Measurements from ENCODE around the gene NUDC.
"Not testable (repeated sequence)": the region's sequence is repeated elsewhere in the genome, so short reads cannot be mapped to it uniquely, and the experiment has no call there.

NUDC gene

GRCh38 chr1:26911399-26912146 lies 10.0 kb upstream of the NUDC start:
- no peak for DNase-seq

- DNase-seq: no peak
Measured at GRCh38 chr1:26912147-26912490, 9.4 kb upstream of the NUDC start.

- DNase-seq: no peak
Measured at GRCh38 chr1:26913389-26913753, 8.2 kb upstream of the NUDC start.

DNA sequence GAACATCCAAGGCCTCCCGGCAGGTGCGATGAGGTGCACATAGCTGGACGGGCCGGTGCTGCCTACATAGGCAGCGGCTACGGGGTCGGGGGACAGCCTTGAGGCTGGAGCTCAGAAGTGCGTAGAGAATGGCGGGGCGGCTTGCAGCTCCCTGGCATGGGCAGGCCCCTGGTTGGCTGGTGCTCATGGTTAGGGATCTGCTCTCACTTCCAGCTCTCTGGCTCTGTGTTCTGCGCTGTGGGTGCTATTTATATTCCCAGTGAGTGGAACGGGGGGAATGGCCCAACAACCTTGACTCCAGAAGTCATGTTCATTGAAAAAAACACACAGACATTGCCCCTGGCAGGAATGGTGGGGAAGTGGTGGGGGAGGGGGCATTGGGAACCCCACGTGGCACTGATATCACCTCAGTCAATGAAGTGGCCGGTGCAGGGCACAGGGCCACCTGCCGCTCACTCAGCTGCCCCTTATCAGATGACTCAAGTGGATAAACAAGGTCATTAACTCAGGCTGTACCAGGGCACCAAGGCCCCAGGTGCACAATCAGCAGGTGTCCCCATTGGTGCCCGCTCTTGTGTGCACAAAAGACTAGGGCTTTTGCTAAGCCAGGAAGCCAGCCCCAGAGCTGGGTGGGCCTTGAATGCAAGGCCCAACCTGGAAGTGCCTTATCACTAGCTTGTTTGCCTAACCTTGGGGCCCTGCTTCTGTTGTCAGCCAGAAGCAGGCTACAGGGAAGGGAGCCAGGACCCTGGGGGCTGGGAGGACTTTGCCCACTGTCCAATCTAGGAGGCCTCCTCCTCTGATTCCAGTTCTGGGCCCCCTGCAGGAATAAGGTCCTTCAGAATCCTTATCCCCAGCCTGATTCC lies 7.6 kb upstream of the NUDC start, which contains the start of gene NR0B2:
TSS of gene NR0B2 (minus strand) at position 222 of the 866 bp plus-strand sequence. CDS start at position 187, 35 bp downstream.
- DNase-seq: no peak

DNA sequence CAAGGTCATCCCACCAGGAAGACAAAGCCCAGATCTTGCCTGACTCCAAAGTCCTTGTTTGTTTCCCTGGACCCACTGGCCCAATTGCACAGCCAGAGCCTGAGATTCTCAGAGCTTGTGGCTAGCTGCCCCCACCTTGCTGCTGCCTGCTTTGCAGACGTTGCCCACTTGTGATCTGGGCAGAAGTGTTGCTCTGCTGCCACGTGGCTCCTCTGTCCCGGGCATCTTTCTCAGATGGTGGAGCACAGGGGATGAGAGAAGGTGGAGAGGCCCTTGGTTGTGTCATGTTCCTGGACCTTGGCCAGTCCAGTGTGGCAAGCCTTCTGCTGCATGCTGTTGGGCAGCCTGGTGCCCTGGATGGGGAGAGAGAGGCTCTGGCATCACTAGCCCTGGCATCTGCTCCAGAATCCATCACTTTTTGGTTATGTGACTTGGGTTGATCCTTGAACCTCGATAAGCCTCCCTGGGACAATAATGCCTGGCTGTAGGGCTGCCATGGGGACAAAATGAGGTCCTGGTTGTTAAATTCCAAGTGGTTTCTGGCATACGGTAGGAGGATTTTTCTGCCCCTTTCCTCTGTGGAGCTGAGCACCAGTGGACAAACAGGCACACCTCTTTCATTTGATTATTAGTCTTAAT lies 6.2 kb upstream of the NUDC start:
- DNase-seq: no peak

- no peak for DNase-seq
Measured at GRCh38 chr1:26921126-26921539, 410 bp upstream of the NUDC start.

- DNase-seq: no peak
Measured at GRCh38 chr1:26922431-26922729, 837 bp downstream of the NUDC start.

DNA sequence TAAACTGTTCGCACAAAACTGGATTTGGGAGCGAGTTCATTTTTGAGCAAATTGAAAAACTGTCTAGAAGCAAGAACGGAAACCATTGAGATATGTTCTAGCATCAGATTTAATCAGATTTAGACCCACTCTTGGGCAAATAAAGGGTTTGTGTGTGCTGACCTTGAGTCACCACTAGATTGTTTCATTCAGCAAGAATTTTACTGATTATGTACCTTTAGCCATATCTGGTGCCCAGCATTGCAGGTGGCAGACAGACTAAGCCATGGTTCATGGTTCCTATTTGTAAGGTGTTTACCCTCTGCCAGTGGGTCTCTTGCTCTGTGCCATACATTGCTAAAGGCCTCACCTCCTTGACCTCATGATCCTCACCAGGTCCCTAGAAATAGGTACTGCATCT lies 1.4 kb downstream of the NUDC start:
- DNase-seq: no peak

DNA sequence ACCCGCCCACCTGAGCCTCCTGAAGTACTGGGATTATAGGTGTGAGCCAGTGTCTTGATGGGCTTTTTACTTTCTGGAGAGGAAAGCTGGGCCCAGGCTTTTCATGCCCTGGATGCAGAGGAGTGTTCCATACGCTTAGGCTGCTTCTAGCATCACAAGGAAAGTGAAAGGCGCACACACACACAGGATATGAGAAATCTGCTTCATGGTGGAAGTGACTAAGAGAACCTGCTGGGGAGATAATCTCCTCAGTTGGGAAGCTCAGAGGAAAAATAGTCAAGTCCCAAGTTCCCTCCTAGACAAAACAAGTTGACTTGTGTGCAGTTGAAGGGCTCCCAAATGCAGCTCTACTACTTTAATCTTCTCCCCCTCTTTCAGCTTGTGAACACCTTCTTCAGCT lies 2.2 kb downstream of the NUDC start:
- DNase-seq: no peak

DNA sequence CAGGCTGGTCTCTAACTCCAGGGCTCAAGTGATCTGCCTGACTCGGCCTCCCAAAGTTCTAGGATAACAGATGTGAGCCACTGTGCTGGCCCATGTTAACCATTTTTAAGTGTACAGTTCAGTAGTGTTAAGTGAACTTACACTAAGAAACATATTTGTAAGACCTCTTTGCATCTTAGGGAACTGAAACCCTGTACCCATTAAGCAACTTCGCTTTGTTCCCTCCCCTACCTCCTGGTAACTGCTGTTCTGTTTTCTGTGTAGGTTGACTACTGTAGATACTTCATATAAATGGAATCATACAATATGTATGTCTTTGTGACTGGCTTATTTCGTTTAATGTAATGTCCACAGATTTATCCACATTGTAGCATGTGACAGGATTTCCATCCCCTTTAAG lies 11.0 kb downstream of the NUDC start:
- peak; percentile 95 for DNase-seq

DNA sequence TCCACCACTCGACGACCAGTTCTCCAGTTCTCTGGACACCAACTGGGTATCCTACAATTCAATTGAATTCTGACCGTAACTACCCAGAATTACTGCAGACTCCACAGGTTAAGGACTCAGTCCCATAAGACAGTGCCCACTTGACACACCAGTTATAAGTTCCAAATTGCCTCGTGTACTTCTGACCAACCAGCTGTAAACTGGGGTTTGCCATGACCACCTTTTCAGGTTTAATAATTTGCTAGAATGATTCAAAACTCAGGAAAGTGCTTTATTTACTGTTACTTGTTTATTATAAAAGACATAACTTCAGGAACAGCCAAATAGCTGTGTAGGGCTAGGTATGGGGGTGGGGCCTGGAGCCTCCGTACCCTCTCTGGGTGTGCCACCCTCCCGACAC lies 15.3 kb downstream of the NUDC start:
- no peak for DNase-seq

DNA sequence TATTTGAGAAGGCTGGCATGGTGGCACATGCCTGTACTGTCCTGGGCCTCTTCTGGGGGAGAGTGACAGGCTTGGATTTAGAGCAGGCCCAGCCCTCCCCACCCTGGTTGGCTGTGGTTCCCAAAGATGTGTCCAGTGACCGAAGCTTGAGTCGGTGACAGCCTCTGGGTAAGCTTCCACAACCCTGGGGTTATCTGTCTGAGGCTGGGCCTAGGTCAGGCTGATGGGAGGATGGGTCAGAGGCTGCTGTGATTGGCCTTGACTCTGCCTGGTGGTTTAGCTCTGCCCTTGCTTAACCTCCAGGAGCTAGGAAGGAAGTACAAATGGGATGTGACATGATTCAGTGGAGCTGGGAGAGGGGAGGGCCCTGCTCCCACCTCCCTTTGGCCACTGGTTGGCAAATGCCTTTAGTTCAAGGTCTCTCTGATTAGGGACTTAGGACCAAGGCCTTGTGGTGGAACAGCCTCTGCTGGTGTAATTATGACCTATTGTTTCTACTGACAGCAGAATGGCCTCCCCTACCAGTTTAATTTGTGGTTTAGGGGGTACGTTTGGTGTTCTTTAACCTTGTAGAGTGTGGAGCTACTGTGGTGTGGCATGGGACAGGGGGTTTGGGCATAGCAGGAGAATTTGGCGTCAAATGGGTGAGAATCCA lies 16.6 kb downstream of the NUDC start:
- peak; percentile 55 for DNase-seq

DNA sequence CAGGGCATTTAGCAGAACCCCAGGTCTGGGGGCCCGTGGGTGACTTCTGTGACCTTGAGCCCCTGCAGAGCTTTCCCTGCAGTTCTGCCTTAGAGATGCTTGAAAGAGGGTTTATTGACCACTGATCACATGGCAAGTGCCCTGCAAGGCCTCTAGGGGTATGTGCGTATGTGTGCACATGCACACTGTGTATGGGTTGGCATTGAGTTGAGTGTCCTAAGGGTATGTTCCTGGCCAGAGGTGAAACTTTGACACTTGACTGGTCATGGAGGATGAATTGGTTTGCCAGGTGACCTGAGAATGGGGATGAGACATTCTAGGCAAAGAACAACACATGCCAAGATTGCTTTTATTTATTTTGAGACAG lies 17.1 kb downstream of the NUDC start:
- no peak for DNase-seq

DNA sequence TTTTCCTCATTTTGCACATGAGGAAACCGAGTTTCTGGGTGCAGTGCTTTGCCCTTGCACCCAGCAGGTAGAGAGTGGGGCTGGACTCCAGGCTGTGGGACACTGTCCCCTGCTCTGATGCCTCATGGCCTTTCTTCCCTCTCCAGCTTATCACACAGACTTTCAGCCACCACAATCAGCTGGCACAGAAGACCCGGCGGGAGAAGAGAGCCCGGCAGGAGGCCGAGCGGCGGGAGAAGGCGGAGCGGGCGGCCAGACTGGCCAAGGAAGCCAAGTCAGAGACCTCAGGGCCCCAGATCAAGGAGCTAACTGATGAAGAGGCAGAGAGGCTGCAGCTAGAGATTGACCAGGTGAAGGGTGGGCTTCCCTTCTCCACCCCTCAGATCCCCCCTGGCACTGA lies 19.8 kb downstream of the NUDC start:
- no peak for DNase-seq

- DNase-seq: no peak
Measured at GRCh38 chr1:26942656-26943055, 21.1 kb downstream of the NUDC start.

GRCh38 chr1:26945138-26945537 lies 23.6 kb downstream of the NUDC start:
- no peak for DNase-seq

DNA sequence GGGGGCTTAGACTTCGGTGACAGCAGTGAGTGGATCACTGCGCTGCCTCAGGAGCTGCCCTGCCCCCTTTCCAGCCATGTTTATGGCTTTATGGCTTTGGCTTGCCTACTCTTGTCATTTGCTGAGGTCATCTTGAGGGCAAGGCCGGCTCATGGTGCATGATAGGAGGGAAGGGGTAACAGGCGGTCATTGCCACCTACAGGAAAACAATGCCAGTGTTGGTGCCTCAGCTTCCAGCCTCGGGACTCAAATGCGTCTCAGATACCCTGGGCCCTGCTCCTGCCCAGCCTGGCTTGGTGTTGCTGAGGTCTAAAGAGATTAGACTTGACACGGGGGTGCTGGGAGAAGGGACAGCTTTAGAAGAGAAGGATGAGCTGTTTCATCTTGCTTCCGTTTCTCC lies 24.2 kb downstream of the NUDC start:
- DNase-seq: no peak

- no peak for DNase-seq
Measured at GRCh38 chr1:26946270-26946669, 24.7 kb downstream of the NUDC start.

- DNase-seq: not testable (repeated sequence)
Measured at GRCh38 chr1:26948725-26949057, 27.1 kb downstream of the NUDC start.

DNA sequence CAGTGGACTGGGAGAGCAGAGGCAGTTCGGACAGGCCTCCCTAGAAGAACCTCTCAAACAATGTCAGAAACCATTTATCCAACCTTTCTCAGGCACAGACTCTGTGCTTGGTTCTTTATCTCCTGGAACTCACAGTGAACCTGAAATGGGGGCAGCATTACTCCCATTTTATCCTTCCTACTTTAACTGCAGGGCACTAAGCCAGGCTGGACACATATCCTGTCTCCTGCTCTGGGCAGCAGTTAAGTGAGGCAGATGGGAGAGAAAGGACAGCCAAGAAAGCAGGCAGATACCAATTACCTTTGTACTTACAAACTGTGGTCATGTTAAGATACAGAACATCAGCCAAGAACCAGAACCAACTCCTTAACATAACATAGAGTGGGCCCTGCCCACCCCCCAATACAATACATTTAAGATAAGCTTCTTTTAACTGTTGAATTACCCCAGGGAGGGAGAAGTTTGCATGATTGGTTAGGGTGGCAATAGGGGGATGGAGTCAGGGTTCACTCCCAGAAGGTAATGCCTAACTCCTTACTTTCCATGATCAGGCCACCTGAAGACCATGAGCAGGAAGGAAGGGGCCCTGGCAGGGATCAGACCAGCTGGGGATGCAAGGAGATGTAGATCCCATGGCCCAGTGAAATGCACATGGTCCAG lies 27.9 kb downstream of the NUDC start:
- DNase-seq: no peak

DNA sequence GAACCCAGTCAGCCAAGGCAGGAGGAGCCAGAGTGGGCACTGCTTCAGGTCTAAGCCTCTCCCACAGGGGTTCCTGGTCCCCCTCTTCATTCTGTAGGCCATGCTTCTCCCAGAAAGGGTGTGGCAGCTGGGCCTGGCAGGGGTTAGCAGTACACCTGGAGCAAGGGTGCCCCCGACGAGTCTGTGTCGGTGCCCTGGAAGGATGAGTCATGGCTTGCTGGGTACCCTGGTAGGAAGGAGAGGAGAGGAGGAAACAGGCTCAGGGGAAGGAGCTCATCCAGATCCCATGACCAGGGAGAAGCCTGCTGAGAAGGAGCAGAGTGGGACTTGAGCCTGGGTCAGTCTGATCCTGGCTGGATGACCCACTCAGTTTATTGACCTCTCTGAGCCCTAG lies 28.4 kb downstream of the NUDC start:
- DNase-seq: no peak

DNA sequence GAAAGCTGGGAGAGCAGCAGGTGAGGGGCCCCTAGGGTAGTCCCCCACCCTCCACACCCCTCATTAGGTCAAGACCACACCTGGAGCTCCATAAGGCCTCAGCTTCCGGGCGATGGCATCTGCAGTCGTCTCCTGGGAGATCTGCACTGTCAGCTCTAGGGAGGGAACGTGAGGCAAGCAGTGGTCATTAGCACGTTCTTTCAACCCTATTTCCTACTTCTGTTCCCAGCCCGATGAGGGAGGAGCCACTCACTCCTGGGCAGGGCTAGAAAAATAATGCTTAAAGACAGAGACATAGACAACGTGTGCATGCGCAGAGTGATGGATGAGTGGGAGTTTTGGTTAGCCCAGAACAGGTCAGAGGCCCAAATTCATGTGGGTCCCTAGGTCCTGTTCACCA lies 29.1 kb downstream of the NUDC start:
- peak; percentile 16 for DNase-seq

DNA sequence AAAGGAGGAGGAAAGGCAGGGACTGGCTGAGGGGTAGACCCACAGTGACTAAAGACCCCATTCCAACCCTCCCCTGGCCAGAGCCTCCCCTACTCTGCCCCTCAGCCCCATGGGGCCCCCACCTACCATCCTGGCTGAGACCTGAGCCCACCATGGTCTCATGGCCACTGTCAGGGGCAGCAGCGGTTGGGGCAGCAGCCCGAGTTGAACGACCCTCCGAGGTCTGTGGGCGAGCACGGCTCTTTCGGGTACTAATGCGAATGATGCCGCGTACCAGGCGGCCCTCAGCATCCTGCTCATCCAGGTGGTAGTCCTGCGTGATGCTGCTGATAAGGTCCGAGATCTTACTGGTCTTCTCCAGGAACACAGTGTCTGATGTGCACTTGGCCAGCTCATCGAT lies 29.7 kb downstream of the NUDC start:
- no peak for DNase-seq
